GM21367 (cell line): ENCODE data around the gene LBX2.

Source experiments
- ATAC-seq: cut with Tn5 transposase; IDR thresholded peaks from one replicate; pipeline ENCODE4 v1.9.1; 2021; ENCODE audit not compliant: unreplicated experiment

Gene LBX2

DNA sequence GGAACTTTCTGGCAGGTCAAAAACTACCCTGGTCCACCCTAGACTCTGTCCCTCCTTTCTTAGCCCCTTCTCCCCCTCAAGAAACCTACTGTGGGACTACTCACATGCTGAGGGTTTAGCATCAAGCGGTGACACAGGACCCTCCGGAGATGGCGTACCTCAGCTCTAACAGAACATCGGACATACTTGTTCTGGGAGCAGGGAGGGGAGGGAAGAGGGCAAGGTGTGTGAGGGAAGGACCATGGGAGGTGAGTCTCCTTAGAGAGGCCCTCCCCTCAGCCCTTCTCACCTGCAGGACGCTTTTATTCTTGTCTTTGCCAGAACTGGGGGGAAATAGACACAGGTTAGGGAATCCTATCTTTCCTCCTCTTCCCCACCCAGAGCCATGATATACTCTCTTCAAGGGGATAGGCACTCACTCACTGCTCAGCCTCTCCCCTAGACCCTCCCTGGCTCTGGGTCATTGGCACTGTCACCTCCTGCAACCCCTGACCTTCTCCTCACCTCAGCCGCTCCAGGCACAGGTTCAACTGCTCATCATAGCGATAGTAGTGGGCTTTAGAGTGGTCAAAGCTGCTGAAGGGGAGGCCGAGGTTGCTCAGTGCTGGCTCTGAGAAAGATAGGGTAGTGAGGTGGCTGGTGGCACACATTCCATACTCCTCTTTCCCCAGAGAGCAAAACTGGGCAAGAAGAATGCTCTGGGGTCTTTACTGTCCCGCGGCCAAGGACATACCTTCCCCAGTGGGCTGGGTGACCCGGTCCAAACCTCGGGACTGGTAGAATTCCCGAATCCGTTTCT lies 6.2 kb upstream of the LBX2 start:
- no peak for ATAC-seq

DNA sequence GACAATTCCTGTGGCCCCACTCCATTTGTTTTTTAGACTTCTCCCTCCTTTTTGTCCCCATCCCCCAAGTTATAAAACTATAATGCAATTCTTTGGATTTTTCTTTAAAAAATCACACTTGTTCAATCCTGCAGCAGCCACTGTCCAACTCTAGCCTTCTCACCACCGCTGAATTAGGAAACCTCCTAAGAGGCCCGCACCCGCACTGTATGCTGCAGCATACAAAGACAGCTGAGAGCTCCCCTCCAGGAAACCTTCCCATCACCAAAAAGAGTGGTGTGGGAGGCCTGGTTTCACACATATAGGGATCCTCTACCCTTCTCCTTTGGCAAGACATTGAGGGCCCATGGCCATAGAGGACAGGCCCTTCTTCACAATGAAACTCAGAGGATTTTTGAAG lies 5.2 kb upstream of the LBX2 start:
- no peak for ATAC-seq

DNA sequence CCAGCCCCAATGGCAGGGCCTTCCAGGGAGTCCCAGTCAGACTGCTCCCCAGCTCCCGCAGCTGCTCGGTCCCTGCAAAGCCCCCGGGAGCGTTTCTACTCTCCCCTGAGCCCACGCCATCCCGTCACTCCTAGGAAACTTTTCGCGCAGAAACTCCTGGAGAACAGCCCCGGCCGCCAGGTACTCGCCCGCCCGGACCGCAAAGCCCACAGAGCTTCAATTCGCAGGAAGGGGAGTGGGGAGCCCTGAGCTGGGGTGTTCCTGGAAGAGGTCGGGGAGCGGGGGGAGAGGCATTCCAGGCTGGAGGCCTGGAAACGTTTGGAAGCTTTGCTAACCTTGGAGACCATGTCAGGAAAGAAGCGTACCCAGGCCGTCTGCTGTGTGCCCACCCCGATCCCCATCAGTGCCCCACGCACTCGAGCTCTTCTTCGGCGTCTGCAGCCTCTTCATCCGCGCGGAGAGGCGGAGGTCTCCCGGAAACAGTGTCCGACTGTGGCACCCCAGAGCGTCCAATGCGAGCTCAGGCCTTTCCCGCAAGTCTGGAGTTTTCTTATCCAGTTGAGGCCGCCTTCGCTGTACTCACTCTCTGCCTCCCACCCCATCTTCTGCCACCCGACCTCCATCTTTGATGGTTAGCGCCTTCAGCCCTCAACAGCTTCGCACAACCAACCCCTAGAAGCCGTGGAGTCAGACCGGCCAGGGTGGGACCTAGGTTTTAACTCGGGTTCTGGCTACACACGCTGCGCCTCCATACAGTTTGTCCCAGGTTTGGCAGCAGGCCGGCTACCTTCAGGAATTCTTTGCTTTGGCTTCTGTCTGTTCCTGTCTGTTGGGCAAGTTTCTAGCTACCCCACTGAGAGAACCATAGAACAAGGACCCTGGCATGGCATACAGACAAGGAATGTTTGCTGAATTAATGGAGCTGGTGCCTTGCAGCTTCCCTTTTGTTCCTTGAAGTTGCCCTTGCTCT lies 4.4 kb upstream of the LBX2 start:
- no peak for ATAC-seq

DNA sequence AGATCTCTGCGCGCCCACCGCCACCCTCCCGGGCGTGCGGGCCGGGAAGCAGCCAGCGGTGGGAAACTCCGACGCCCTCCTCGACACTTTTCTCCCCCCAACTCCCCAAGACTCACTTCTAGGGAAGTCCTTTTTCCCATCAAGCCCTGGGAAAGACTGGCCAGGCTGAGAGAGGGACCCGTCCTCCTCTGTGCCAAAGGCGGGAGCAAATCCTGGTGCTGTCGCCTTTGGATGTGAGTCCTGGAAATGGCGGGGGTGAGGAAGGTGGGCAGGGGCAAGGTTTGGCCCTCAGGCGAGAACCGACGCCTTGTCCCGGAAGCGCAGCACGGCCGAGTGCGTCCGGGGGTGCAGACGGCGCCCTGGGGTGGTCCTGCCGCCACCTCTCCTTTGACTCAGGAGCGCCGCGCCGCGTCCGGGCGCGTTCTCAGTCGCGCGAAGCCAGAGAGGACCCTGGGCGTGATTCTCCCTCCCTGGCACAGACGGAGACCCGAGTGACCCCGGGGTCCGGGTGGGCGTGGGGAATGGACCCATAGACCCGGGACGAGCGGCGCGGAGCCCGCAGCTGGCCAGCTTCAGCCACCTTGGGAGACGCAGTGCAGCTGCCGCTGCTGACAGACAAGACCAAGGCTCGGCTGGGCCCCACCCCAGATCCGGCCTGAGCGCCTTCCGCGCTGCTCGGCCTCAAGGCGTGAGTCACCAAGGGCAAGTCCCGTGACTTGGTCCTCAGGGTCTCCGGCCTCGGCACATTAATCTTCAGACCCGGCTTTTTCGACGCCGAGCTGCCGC lies 3.5 kb upstream of the LBX2 start:
- no peak for ATAC-seq

DNA sequence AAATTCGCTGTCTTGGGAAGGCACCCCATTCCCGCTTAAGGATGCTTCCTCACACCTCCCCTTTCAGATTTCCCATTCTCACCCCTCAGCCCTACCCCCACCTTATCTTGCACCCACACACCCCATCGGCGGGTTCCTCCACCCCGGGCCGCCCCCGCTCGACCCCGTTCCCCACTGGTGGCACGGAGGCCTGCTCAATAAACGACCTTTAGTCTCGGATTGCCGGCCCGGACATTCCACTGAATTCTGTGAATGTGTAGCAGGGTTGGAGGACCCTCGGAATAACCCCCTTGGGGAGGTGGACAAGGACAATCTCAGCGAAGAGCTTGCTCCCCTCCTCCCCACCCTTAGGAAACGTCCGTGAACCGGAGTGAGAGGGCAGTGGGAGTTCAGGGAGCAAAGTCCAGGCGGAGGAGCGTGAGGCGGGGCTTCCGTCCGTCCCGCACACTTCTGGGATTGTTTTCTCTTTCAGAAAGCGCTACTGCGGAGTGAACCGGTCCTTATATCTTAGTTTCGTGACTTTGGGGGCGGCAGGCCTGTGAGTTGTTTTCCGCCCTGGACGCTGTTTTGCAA lies 2.8 kb upstream of the LBX2 start:
- ATAC-seq, result no peak

DNA sequence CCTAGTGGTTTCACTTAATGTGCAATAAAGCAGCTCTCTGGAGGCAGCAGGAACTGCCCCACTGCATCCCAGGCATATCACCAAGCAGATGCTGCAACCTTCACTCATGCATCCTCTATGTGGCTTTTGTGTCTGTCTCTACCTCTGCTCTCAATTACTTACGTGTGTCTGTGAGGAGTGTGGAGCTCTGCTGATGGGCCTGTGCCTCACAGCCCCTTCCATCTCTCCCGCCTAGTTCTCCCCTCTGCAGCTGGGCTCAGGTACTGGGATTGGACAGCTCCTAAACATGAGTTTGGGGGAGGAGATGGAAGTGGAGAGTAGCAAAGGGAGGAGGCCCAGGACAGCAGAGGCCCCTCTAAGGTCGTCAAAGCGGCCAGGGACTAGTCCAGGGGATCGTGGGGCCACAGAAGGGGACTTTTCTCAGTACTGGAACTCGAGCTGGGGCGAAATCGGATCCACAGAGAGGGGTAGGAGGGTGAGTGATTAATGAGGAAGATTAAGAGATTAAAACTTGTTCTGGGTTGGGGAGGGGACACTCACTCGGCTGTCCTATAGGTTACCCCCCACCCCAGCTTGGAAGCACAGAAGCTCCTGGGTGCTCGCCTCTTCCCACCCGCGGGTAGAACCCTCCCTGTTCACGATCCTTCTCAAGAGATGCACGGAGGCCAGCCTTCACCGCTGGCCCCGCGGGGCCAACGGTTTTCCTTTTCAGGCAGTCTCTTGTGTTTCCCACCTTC lies 2.1 kb upstream of the LBX2 start:
- ATAC-seq, result no peak

DNA sequence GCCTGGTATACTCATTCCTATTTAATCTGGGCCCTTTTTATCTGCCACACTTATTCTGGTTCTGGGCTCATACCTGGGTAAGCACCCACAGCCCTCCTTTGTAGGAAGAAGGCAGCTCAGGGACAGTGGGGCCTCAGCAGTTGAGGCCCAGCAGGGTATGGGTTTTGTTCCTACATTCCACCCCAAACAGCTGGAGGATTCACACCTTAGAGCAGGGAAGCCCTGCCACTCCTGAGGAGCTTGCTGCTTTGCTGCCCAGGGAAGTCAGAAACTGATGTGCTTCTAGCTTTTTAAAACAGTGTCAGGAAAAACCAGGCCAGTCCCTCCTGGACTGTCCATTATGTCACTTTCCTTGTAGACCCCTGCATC lies 1.2 kb upstream of the LBX2 start:
- no peak for ATAC-seq

DNA sequence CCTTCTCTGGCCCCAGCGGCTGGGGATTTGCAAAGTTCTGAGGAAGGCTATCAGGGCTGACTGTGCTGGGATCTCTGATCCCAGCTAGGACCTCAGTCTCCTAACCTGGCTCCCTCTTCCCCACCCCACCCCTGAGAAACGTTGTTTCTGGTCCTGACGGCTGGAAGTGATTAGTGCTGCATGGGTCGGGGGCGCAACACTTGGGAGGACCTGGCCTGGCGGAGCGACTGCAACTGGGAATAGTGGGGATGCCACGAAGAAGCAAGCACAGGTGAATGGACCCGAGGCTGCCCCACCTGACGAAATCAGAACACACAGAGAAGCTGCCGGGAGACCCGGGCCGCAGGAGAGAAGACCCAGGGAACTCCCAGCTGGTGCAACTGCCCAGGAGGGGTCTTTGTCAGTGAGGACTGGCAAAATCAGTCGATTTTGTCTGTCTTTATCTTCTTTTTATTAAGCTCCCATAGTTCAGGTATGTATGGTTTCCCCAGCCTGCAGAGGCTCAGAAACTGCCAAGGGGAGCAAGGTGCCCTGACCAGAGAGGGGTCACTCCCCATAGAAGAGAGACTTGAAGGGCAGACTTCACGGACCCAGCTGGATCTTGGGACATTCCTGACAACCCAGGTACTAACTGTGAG lies 656 bp upstream of the LBX2 start:
- ATAC-seq, result no peak

DNA sequence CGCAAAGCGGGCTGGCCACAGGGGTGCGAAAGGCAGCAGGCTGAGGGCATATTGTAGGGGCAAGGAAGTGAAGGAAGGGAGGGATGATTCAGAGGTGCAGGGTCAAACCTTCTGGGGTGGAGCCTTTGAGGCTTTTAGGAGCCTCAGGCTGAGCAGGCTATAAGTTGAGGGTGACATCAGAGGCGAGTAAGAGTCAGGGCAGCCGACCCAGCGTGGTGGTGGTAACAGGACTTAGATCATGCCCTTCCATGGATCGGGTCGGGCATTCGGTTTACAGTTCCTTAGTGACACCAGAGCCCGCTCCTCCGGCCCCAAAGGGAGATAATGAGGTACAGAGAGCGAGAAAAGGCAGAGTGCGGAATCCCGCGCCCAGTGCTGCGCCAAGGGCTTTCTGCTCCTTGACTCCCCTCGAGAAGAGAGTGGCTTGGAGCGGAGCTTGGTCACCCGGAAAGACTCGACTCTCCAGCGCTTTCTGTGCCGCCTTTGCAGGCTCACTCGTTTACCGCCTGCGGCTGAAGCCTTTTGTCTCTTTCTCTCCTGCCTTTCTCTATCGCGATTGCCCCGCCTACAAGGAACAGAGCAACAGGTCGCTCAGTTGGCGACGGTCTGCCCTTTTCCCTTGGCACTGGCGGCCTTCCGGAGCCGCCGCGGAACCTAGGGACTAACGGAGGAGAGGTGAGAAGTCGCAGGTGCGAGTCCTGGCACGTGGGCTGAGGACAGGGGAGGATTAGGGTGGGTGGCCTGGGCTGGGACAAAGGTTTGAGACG lies 720 bp downstream of the LBX2 start:
- ATAC-seq, result no peak

DNA sequence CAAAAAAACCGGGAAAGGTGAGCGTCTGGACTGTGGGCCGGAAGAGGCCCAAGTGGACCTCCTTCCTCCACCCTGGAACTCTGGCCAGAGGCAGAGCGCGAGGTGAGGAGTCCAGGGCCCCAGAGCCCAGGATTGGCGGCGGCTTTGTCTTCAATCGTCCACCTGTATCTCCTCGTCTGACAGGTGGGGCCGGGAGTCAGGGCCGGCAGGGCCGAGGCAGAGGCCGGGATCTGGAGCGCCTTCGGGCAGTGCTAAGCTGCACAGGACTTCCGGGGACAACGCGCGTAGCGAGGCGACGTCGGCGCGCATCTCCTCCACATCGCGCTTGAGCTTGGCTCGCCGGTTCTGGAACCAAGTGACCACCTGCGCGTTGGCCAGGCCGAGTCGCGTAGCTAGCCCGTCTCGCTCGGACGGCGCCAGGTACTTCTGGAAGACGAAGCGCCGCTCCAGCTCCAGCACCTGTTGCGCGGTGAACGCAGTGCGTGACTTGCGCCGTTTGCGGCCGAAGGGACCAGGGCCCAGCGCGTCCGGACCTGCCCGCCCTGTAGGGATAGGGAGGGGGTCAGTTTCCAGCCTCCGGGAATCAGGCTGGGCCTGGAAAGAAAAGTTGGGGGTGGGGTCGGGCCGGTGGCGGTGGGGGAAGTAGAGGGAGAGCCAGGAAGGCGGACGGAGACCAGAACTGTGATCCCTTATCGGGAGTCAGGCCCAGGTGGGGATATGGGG lies 1.5 kb downstream of the LBX2 start:
- no peak for ATAC-seq

DNA sequence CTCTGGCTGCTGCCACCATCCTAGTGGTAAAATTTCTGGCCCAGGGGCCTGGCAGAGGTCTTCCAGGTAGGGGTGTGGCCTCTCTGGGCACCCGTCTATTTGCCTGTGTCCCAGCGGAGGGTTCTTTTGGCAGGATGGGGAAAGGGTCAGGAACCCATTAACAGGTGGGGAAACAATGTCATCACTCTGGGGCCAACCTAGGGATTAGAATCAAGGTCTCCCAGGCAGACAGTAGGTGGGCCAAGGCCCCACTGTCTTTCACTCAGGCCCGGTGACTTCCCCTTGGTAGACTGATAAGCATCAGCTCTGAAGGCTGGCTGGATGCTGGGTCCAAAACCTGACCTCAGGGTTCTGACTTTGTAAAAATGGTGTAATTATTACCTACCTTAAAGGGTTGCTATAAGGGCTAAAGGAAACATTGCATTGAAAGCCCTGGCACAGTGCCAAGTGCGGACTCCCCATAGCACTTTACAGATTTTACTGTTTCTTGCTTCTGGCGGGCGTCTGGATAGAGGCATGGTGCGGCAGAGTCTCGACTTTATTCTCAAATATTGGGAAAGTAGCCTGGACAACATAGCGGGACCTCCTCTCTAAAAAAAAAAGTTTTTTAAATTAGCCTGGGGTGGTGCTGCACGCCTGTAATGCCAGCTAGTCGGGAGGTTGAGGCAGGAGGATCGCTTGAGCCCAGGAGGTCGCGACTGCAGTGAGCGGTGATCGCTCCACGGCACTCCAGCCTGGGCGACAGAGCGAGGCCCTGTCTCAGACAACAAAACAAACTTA lies 2.2 kb downstream of the LBX2 start:
- no peak for ATAC-seq

DNA sequence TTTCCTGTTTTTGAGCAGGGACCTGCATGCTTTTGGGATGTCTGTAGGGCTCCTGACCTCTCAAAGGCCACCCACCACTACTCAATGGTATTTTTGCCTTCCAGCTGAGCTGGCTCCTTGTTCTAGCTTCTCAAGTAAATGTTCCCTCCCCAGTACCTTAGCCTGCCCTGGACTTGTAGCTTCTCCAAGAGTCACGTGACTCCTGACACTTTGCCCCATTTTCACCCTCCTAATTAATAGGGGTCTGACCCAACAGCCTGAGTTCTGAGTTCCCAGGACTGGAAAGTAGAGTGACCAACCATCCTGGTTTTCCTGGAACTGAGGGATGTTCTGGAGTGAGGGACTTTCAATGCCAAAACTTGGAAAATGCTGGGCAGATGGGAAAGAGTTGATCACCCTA lies 4.0 kb downstream of the LBX2 start:
- ATAC-seq, result no peak

DNA sequence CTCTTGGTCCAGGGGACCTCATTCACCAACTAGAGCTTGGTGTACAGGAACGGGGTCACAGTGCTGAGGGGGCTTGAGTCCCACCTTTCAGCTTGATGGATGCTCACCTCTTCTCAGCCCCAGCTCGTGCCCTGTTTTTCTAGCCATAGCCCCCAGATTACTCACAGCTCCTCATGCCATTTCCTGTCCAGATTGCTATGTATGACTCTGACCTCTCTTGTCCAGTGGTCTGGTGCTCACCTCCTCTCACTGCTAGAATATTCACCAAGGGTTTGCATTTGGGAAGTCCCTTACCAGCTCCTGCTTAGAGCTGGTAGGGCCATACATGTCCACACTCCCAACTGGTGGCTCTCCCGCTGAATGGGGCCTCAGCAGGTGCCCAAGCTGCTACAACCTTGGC lies 5.9 kb downstream of the LBX2 start:
- ATAC-seq, result no peak

DNA sequence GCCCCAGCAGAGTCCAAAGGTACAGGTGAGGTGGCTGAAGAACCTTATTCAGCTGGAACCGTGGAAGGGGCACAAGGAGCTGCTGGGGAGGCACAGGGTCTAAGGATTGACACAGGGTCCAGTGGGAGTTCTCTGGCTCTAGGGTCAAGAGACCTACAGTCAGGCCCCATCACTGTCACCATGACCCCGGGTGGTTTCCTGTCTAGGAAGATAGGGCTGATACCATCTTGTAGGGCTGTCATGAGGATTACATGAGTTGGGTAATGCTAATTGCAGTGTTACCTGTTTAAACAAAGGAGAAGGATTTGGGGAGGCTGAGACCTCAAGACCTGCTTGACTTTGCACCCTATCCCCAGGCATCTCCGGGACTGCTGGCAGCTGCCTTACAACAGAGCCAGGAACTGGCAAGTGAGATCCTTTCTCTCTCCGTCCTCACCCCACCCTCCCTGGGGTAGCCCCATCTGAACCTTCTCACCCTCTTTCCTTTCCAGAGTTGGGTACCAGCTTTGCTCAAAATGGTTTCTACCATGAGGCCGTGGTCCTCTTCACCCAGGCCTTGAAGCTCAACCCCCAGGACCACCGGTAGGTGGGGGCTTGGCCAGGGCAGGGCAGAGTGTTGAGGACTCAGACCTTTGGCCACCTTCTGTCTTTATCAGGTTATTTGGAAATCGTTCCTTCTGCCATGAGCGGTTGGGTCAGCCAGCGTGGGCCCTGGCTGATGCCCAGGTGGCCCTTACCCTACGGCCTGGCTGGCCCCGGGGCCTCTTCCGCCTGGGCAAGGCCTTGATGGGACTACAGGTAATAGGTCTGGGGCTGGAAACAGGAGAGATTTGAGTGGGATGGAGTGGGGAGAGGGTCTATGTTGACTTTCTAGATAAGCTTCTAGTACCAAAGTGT lies 7.5 kb downstream of the LBX2 start:
- ATAC-seq, result no peak

DNA sequence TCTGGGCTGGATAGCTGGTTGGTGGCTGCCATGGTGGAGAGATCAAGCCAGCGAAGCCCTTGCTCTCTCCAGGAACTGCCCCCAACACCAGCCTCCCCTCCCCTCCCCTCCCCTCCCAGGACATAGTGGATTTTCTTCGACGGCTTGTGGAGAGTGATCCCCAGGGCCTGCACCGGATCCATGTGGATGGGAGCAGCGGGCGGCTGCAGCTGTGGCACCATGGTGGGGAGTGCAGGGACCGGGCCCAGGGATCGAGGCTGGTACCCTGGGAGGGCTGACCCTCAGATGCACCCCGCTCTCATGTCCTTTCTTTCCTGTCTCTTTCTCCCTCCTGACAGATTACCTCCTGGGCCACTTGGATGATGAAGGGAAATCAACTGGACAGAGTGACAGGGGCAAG lies 9.5 kb downstream of the LBX2 start:
- no peak for ATAC-seq

DNA sequence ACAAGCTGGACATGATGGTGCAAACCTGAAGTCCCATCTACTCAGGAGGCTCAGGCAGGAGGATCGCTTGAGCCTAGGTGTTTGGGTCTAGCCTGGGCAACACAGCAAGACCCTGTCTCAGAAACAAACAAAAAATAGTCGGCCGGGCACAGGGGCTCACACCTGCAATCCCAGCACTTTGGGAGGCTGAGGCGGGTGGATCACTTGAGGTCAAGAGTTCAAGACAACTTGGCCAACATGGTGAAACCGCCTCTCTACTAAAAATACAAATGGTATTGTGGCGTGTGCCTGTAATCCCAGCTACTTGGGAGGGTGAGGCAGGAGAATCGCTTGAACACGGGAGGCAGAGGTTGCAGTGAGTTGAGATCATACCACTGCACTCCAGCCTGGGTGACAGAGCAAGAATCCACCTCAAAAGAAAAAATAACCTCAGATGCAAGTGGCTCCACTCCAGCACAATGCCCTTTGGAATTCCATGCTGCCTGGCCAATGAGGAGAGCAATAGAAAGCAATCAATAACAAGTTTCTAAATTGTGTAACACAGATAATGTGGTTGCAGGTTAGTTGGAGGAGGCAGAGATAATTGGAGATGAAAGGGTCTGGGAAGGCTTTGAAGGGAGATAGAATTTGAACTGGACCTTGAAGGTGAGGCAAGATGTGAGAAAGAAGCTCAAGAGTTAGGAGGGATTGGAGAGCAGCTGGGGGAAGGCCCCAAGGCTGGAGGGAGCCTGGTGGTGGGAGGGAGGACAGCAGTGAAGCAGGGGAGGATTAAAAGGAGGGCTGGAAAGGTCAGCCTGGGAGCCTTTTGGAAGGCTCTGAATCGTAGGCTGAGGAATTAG lies 10.5 kb downstream of the LBX2 start:
- no peak for ATAC-seq
